NCI-H2171 (cell line): ENCODE measurements around the gene PDZD4.

Source experiments
- DNase-seq: peaks from one replicate; lab custom pipeline; 2025; lab: John Stamatoyannopoulos, UW

The PDZD4 gene

GRCh38 chrX:153770601-153771414 lies 59.5 kb downstream of the PDZD4 start:
- no peak for DNase-seq

GRCh38 chrX:153769865-153770600 lies 60.3 kb downstream of the PDZD4 start:
- no peak for DNase-seq

- no peak for DNase-seq
These were observed 61.0 kb downstream of the PDZD4 start for GRCh38 chrX:153769158-153769864.

GRCh38 chrX:153768311-153769157 lies 61.8 kb downstream of the PDZD4 start:
- no peak for DNase-seq

GRCh38 chrX:153767674-153768055 lies 62.7 kb downstream of the PDZD4 start:
- no peak for DNase-seq

- no peak for DNase-seq
These were observed 63.3 kb downstream of the PDZD4 start for GRCh38 chrX:153766871-153767673.

GRCh38 chrX:153766098-153766817 lies 64.1 kb downstream of the PDZD4 start:
- DNase-seq, result no peak

GRCh38 chrX:153765138-153766079 lies 64.9 kb downstream of the PDZD4 start:
- no peak for DNase-seq

- DNase-seq, result no peak
These were observed 65.6 kb downstream of the PDZD4 start for GRCh38 chrX:153764786-153765137.

- peak; percentile 43 for DNase-seq
These were observed 66.2 kb downstream of the PDZD4 start, which contains the start of gene PLXNB3 for GRCh38 chrX:153763989-153764755. Gene PLXNB3 (plus strand): TSS chrX:153764249. CDS start chrX:153765536, 1,287 bp downstream.

- no peak for DNase-seq
These were observed 66.9 kb downstream of the PDZD4 start for GRCh38 chrX:153763298-153763932.

GRCh38 chrX:153762626-153763173 lies 67.6 kb downstream of the PDZD4 start:
- DNase-seq, result no peak

- DNase-seq, result no peak
These were observed 68.5 kb downstream of the PDZD4 start for GRCh38 chrX:153761863-153762262.

GRCh38 chrX:153755136-153755535 lies 75.2 kb downstream of the PDZD4 start:
- no peak for DNase-seq
